Smooth muscle cell (in vitro differentiated cells): ENCODE results near the gene FES. TPM values are rescaled to one million over a fixed set of nuclear protein-coding genes. Genes with fewer than 3 reads are reported as not detected.

Experiments
- DNase-seq: peaks from one replicate; lab custom pipeline; 2025; ENCODE audit not compliant: unreplicated experiment; lab: John Stamatoyannopoulos, UW
- H2AFZ ChIP-seq: fragments of 200-600 bp; sonication (generic); 2 replicates; pipeline ENCODE4 v1.6.0; 2016; ENCODE audit warnings: antibody characterized with exemption, low read depth, mild to moderate bottlenecking
- H3F3A ChIP-seq: fragments of 200-600 bp; sonication (generic); 2 replicates; pipeline ENCODE4 v1.6.0; 2017; ENCODE audit warnings: antibody characterized with exemption, low read depth
- H3K27ac ChIP-seq: fragments of 200-600 bp; sonication (generic); 2 replicates; pipeline ENCODE4 v1.5.1; 2016; ENCODE audit warnings: low read depth, mild to moderate bottlenecking
- H3K27me3 ChIP-seq: fragments of 200-600 bp; sonication (generic); 2 replicates; pipeline ENCODE4 v1.6.1; 2016; ENCODE audit warnings: low read depth, mild to moderate bottlenecking
- H3K36me3 ChIP-seq: fragments of 200-600 bp; sonication (generic); 2 replicates; pipeline ENCODE4 v1.5.1; 2016; ENCODE audit warnings: low read depth
- H3K4me1 ChIP-seq: fragments of 200-600 bp; sonication (generic); 2 replicates; pipeline ENCODE4 v1.5.1; 2016; ENCODE audit warnings: low read depth
- H3K4me2 ChIP-seq: fragments of 200-600 bp; sonication (generic); 2 replicates; pipeline ENCODE4 v1.6.0; 2016; ENCODE audit warnings: mild to moderate bottlenecking
- H3K4me3 ChIP-seq: fragments of 200-600 bp; sonication (generic); 2 replicates; pipeline ENCODE4 v1.5.1; 2016; ENCODE audit warnings: mild to moderate bottlenecking
- H3K79me2 ChIP-seq: fragments of 200-600 bp; sonication (generic); 2 replicates; pipeline ENCODE4 v1.6.0; 2016; ENCODE audit warnings: low read depth, mild to moderate bottlenecking
- H3K9ac ChIP-seq: fragments of 200-600 bp; sonication (generic); 2 replicates; pipeline ENCODE4 v1.6.0; 2016; ENCODE audit warnings: low read depth
- H3K9me3 ChIP-seq: fragments of 200-600 bp; sonication (generic); replicated peaks from 2 replicates; pipeline ENCODE4 v1.5.1; 2016; ENCODE audit warnings: low read depth
- H4K20me1 ChIP-seq: fragments of 200-600 bp; sonication (generic); 2 replicates; pipeline ENCODE4 v1.6.0; 2016; ENCODE audit warnings: low read depth
- CTCF ChIP-seq: fragments of 200-600 bp; sonication (generic); IDR thresholded peaks from 2 replicates; pipeline ENCODE4 v1.5.1; 2017; ENCODE audit warnings: borderline replicate concordance, mild to moderate bottlenecking, antibody characterized with exemption; ENCODE audit not compliant: insufficient read depth, poor library complexity, severe bottlenecking
- WGBS: methylation state at CpG from one replicate; pipeline ENCODE4 v1.1.7; 2016; ENCODE audit warnings: low lambda C conversion rate; 5-methylcytosine and 5-hydroxymethylcytosine counted together
- polyA plus RNA-seq: library from polyadenylated mRNA; unstranded; fragments of >200 nt; fragmentation: Nextera tagmentation; extraction: Ambion mirVana; gene quantifications from 2 replicates; pipeline ENCODE4 v1.2.1, GENCODE V29; 2016
- total RNA-seq: library from RNA; depleted of rRNA; stranded (reverse); fragments of >200 nt; gene quantifications from 2 replicates; pipeline ENCODE4 v1.2.3, GENCODE V29; 2014

Gene FES
- total and polyA plus RNA-seq, 2 experiments from 2014 or later = 4.9 to 6.2 TPM

GRCh38 chr15:90886291-90886614 is 1.9 kb downstream of the FES start:
- H3K4me3 ChIP-seq = no peak overlapping the region

GRCh38 chr15:90887037-90887481 is 2.8 kb downstream of the FES start:
- H3K27me3 ChIP-seq = no peaks in the 10 kb centered on the region
- no peak overlapping the region for H3K4me3 ChIP-seq
- peaks cover 15% of the 10 kb centered on the region for H3F3A ChIP-seq
- DNase-seq = no peak
- no peak for TF ChIP-seq CTCF
- no peak overlapping the region for H3K27ac ChIP-seq
- no peaks in the 10 kb centered on the region for H3K9me3 ChIP-seq
- 92% methylated on average over 13 of the region's 13 CpGs for WGBS
- no peak overlapping the region for H2AFZ ChIP-seq
- H3K79me2 ChIP-seq = no peaks in the 10 kb centered on the region
- no peaks in the 10 kb centered on the region for H3K36me3 ChIP-seq
- H4K20me1 ChIP-seq = no peaks in the 10 kb centered on the region
- H3K4me1 ChIP-seq = peaks cover 17% of the 10 kb centered on the region
- no peak overlapping the region for H3K9ac ChIP-seq
- no peak overlapping the region for H3K4me2 ChIP-seq

More at GRCh38 chr15:90886291-90886614, 1.9 kb downstream of the FES start:
- no peaks in the 10 kb centered on the region for H3K27me3 ChIP-seq
- H3K4me2 ChIP-seq = no peak overlapping the region
- H3K4me1 ChIP-seq = peaks cover 17% of the 10 kb centered on the region
- 56% methylated on average over 5 of the region's 5 CpGs for WGBS
- H3K36me3 ChIP-seq = no peaks in the 10 kb centered on the region
- no peaks in the 10 kb centered on the region for H3K9me3 ChIP-seq
- peaks cover 15% of the 10 kb centered on the region for H3F3A ChIP-seq
- no peaks in the 10 kb centered on the region for H3K79me2 ChIP-seq
- no peaks in the 10 kb centered on the region for H4K20me1 ChIP-seq
- H3K9ac ChIP-seq = no peak overlapping the region
- H3K27ac ChIP-seq = no peak overlapping the region
- DNase-seq = no peak
- no peak for TF ChIP-seq CTCF
- H2AFZ ChIP-seq = no peak overlapping the region

GRCh38 chr15:90889313-90889730 is 5.0 kb downstream of the FES start:
- no peaks in the 10 kb centered on the region for H3K27me3 ChIP-seq
- no peak overlapping the region for H2AFZ ChIP-seq
- H3K79me2 ChIP-seq = no peaks in the 10 kb centered on the region
- no peak for DNase-seq
- peaks cover 10% of the 10 kb centered on the region for H3F3A ChIP-seq
- 96% methylated on average over 18 of the region's 18 CpGs for WGBS
- no peaks in the 10 kb centered on the region for H3K36me3 ChIP-seq
- H4K20me1 ChIP-seq = no peaks in the 10 kb centered on the region
- peaks cover 7% of the 10 kb centered on the region for H3K4me1 ChIP-seq
- H3K9ac ChIP-seq = no peak overlapping the region
- no peak overlapping the region for H3K4me2 ChIP-seq
- H3K9me3 ChIP-seq = no peaks in the 10 kb centered on the region
- TF ChIP-seq CTCF = no peak
- H3K4me3 ChIP-seq = no peak overlapping the region
- no peak overlapping the region for H3K27ac ChIP-seq

GRCh38 chr15:90889736-90890456 is 5.6 kb downstream of the FES start:
- H3K9ac ChIP-seq = no peak overlapping the region
- H3K4me2 ChIP-seq = no peak overlapping the region
- no peaks in the 10 kb centered on the region for H3K36me3 ChIP-seq
- H3K27me3 ChIP-seq = no peaks in the 10 kb centered on the region
- H3K27ac ChIP-seq = no peak overlapping the region
- no peaks in the 10 kb centered on the region for H4K20me1 ChIP-seq
- H3F3A ChIP-seq = peaks cover 8% of the 10 kb centered on the region
- H3K79me2 ChIP-seq = no peaks in the 10 kb centered on the region
- H3K4me3 ChIP-seq = no peak overlapping the region
- H3K4me1 ChIP-seq = peaks cover 1% of the 10 kb centered on the region
- TF ChIP-seq CTCF = no peak
- WGBS = 94% methylated on average over 19 of the region's 31 CpGs
- DNase-seq = no peak
- H3K9me3 ChIP-seq = no peaks in the 10 kb centered on the region
- no peak overlapping the region for H2AFZ ChIP-seq
